Endothelial cell of umbilical vein (primary cell): ENCODE data around the gene ATP6V0D1. TPM values are rescaled to one million over a fixed set of nuclear protein-coding genes. Genes with fewer than 3 reads are reported as not detected.

Experiments used
- BruUV-seq: library from RNA; stranded (reverse); fragments of 400-500 nt; replicated peaks from 2 replicates; lab custom pipeline; 2021; lab: Mats Ljungman, UMichigan
- CTCF ChIA-PET: fragments of 300-600, 350-600 bp; sonication (Branson Sonifier 250); formaldehyde crosslinking; loops from one replicate; lab custom pipeline; 2021; ENCODE audit warnings: antibody characterized with exemption, inconsistent platforms; lab: Charles Lee
- POLR2A ChIA-PET: fragments of 300-600, 350-600 bp; sonication (Branson Sonifier 250); formaldehyde crosslinking; loops from one replicate; lab custom pipeline; 2021; ENCODE audit warnings: antibody characterized with exemption, inconsistent platforms; lab: Charles Lee
- DNase-seq: peaks from one replicate; pipeline ENCODE4 v3.0.0-alpha.2; 2011; ENCODE audit warnings: low read depth, low spot score
- FAIRE-seq: peaks from 2 replicates; lab custom pipeline; 2011; peaks lifted over from hg19 to GRCh38; lab: Jason Lieb, UNC
- H2AFZ ChIP-seq: 2 replicates; pipeline ENCODE4 v1.6.0; 2012; ENCODE audit warnings: low read depth, low read length, control low read depth, inconsistent platforms
- H3K27ac ChIP-seq: 2 replicates; pipeline ENCODE4 v1.5.1; 2011; ENCODE audit warnings: low read depth, mild to moderate bottlenecking, control low read depth, low read length, moderate library complexity; ENCODE audit not compliant: insufficient read depth
- H3K27me3 ChIP-seq, 2 experiments: 2 replicates each; pipeline versions ENCODE4 v1.6.0 to v1.6.1; 2011; ENCODE audit warnings: low read length in 2 of 2, mixed read lengths in 1 of 2; ENCODE audit not compliant: control insufficient read depth in 2 of 2, insufficient read depth in 2 of 2
- H3K36me3 ChIP-seq, 2 experiments: 2 replicates in 1 of 2; 3 replicates in 1 of 2; pipeline ENCODE4 v1.5.1; 2011; ENCODE audit warnings: low read length in 2 of 2, mild to moderate bottlenecking in 1 of 2, moderate library complexity in 1 of 2; ENCODE audit not compliant: control insufficient read depth in 2 of 2, insufficient read depth in 2 of 2; ENCODE audit errors: extremely low read depth in 1 of 2
- H3K4me1 ChIP-seq: 3 replicates; pipeline ENCODE4 v1.5.1; 2011; ENCODE audit warnings: mild to moderate bottlenecking, low read length; ENCODE audit not compliant: control insufficient read depth, insufficient read depth; ENCODE audit errors: extremely low read depth
- H3K4me2 ChIP-seq: 2 replicates; pipeline ENCODE4 v1.6.1; 2011; ENCODE audit warnings: low read length, control low read depth, mixed read lengths; ENCODE audit not compliant: insufficient read depth
- H3K4me3 ChIP-seq, 3 experiments: fragments of 200-600 bp in 1 of 3; sonication (generic), shearing (Covaris generic) in 1 of 3; replicated peaks in 1 of 3; 2 replicates each; pipeline ENCODE4 v1.5.1; 2011 to 2016; ENCODE audit warnings: control low read depth in 3 of 3, low read length in 3 of 3, mild to moderate bottlenecking in 2 of 3, inconsistent platforms in 1 of 3, low read depth in 1 of 3, moderate library complexity in 1 of 3; ENCODE audit not compliant: insufficient read depth in 1 of 3
- H3K79me2 ChIP-seq: 2 replicates; pipeline ENCODE4 v1.6.0; 2012; ENCODE audit warnings: low read length, inconsistent platforms; ENCODE audit not compliant: control insufficient read depth, insufficient read depth
- H3K9ac ChIP-seq: replicated peaks from 2 replicates; pipeline ENCODE3; 2011; ENCODE audit warnings: low read length, control low read depth; ENCODE audit not compliant: insufficient read depth; ENCODE audit errors: extremely low read depth
- H3K9me1 ChIP-seq: replicated peaks from 3 replicates; pipeline ENCODE4 v1.6.0; 2011; ENCODE audit warnings: mild to moderate bottlenecking, low read length; ENCODE audit not compliant: control insufficient read depth, insufficient read depth; ENCODE audit errors: extremely low read depth
- H3K9me3 ChIP-seq: replicated peaks from 2 replicates; pipeline ENCODE4 v1.5.1; 2012; ENCODE audit warnings: low read length, inconsistent platforms; ENCODE audit not compliant: control insufficient read depth, insufficient read depth
- H4K20me1 ChIP-seq: replicated peaks from 2 replicates; pipeline ENCODE3; 2011; ENCODE audit warnings: mild to moderate bottlenecking, low read length; ENCODE audit not compliant: control insufficient read depth, insufficient read depth; ENCODE audit errors: extremely low read depth
- EZH2 ChIP-seq: IDR thresholded peaks from 2 replicates; pipeline ENCODE4 v1.6.1; 2012; ENCODE audit warnings: borderline replicate concordance, low read depth, mild to moderate bottlenecking, moderate library complexity, low read length, inconsistent platforms; ENCODE audit not compliant: severe bottlenecking
- FOS ChIP-seq: IDR thresholded peaks from 2 replicates; pipeline ENCODE4 v1.6.1; 2011; ENCODE audit warnings: mild to moderate bottlenecking, low read length, moderate library complexity, borderline replicate concordance; ENCODE audit not compliant: insufficient read depth
- GATA2 ChIP-seq: IDR thresholded peaks from 2 replicates; pipeline ENCODE4 v1.7.0; 2011; ENCODE audit warnings: low read depth, mild to moderate bottlenecking, moderate library complexity, mixed read lengths, low read length; ENCODE audit not compliant: insufficient read length, insufficient read depth
- JUN ChIP-seq: IDR thresholded peaks from 2 replicates; pipeline ENCODE4 v1.6.1; 2011; ENCODE audit warnings: borderline replicate concordance, low read depth; ENCODE audit not compliant: insufficient read length, insufficient read depth
- MYC ChIP-seq: IDR thresholded peaks from one replicate; pipeline ENCODE4 v1.6.1; 2011; ENCODE audit warnings: mild to moderate bottlenecking, low read depth, low read length
- POLR2A ChIP-seq: IDR thresholded peaks from 2 replicates; pipeline ENCODE4 v1.6.1; 2012; ENCODE audit warnings: low read depth, mild to moderate bottlenecking, control low read depth, low read length
- POLR2AphosphoS5 ChIP-seq: IDR thresholded peaks from 2 replicates; pipeline ENCODE4 v1.6.1; 2012; ENCODE audit warnings: low read depth, mild to moderate bottlenecking, control low read depth, low read length, moderate library complexity; ENCODE audit not compliant: insufficient read depth
- dilution Hi-C: fragments of 300-500 bp; cut with MboI; formaldehyde crosslinking; loops from one replicate; pipeline ENCODE4 v1.15.0; 2019; ENCODE audit warnings: low sequenced_read_pairs; ENCODE audit not compliant: extremely low pct_ligation_motif_present
- intact Hi-C: fragments of 100-400 bp; cut with micrococcal nuclease; formaldehyde crosslinking; loops from one replicate; pipeline ENCODE4 v1.10.0; 2022
- polyA plus RNA-seq, 4 experiments: library from polyadenylated mRNA; depleted of rRNA in 3 of 4; stranded (reverse) in 3 of 4; unstranded in 1 of 4; fragments of >200 nt; gene quantifications; 2 replicates each; pipeline versions ENCODE4 v1.2.1 to v1.2.3, GENCODE V29; 2011 to 2012; ENCODE audit warnings: missing spikeins in 1 of 4
- total RNA-seq: library from RNA; stranded (reverse); gene quantifications from 2 replicates; pipeline ENCODE4 v1.2.3, GENCODE V29; 2021
- TF ChIP-seq, protein P1 (sequence below): IDR thresholded peaks from 2 replicates; pipeline ENCODE4 v1.6.1; 2011; ENCODE audit not compliant: insufficient read depth, insufficient read length
- TF ChIP-seq, protein P2 (sequence below), 2 donors: IDR thresholded peaks; 1 replicate in 1 of 2; 2 replicates in 1 of 2; pipeline ENCODE4 v1.5.1; 2011; ENCODE audit warnings: low read length in 2 of 2, mild to moderate bottlenecking in 2 of 2, moderate library complexity in 2 of 2, control low read depth in 1 of 2, inconsistent platforms in 1 of 2, low read depth in 1 of 2; ENCODE audit not compliant: insufficient read depth in 1 of 2; ENCODE audit errors: extremely low read depth in 1 of 2

Gene ATP6V0D1
- total and polyA plus RNA-seq, 2 donors (not counting 3 experiments of a cell fraction or from before 2014, with no cell fraction given): 82.8 to 232 TPM

DNA sequence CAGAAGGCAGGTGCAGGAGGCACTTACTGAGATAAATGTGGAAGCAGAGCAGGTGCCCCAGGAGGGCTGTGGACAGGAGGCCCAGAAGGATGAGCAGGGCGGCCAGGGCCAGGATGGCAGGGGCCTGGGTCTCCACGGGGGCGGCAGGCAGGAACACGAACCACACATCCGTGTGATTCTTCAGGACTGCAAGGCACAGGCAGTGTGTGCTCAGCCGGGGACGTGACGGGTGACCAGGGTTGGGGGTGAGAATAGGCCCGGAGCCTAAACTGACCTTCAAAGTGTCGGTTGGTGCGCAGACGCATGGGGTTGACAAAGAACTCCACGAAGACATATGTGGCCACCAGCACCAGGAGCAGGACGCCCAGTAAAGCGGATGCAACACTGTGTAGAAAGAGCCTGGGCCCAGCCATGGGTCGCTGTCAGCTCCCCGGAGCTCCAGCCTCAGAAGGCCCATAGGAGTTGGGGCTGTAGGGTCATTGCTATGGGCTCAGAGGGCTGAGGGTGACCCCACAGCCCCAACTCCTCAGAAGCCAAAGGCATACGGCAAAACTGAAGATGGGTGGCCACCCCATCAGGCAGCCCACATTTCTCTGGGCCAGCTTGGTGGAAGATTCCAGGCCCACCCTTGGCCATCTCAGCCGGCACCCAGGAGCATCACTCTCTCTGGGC is 82.3 kb downstream of the ATP6V0D1 start:
- Histone ChIP-seq H3K4me1 (peaks cover 7% of the 10 kb centered on the region), H4K20me1 (no peaks in the 10 kb centered on the region), H3K36me3 (no peaks in the 10 kb centered on the region), H3K27ac (no peak overlapping the region), H3K79me2 (no peaks in the 10 kb centered on the region), H3K9me3 (no peaks in the 10 kb centered on the region), H3K4me2 (no peak overlapping the region), H3K4me3 (no peak overlapping the region), H3K9ac (no peak overlapping the region), H2AFZ (no peak overlapping the region), H3K27me3 (peaks cover 9 to 10% of the 10 kb centered on the region in 2 experiments), H3K9me1 (no peaks in the 10 kb centered on the region)
- intact Hi-C loops (loop anchor here (1.0 to 10.0 kb wide), 4 partner anchors 26 to 444 kb away; partner anchors contain the start of genes E2F4, ELMO3 and EXOC3L1), dilution Hi-C loops (no loop called here)
- TF ChIP-seq EZH2: no peak
- no peak for TF ChIP-seq JUN
- TF ChIP-seq, protein P1, sequence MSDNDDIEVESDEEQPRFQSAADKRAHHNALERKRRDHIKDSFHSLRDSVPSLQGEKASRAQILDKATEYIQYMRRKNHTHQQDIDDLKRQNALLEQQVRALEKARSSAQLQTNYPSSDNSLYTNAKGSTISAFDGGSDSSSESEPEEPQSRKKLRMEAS: no peak
- no peak for TF ChIP-seq POLR2A
- TF ChIP-seq GATA2: no peak
- TF ChIP-seq POLR2AphosphoS5: no peak
- TF ChIP-seq MYC: no peak
- TF ChIP-seq FOS: no peak
- TF ChIP-seq, protein P2, sequence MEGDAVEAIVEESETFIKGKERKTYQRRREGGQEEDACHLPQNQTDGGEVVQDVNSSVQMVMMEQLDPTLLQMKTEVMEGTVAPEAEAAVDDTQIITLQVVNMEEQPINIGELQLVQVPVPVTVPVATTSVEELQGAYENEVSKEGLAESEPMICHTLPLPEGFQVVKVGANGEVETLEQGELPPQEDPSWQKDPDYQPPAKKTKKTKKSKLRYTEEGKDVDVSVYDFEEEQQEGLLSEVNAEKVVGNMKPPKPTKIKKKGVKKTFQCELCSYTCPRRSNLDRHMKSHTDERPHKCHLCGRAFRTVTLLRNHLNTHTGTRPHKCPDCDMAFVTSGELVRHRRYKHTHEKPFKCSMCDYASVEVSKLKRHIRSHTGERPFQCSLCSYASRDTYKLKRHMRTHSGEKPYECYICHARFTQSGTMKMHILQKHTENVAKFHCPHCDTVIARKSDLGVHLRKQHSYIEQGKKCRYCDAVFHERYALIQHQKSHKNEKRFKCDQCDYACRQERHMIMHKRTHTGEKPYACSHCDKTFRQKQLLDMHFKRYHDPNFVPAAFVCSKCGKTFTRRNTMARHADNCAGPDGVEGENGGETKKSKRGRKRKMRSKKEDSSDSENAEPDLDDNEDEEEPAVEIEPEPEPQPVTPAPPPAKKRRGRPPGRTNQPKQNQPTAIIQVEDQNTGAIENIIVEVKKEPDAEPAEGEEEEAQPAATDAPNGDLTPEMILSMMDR (IDR thresholded peaks at IDR 0.05; ENCODE audit: extremely low read depth in 1 of 2, insufficient read depth in 1 of 2, low read depth in 1 of 2, low read length in 2 of 2): no peak
- no TSS peak for BruUV-seq
- FAIRE-seq (no peak), DNase-seq (no peak)
- POLR2A ChIA-PET: no interaction called here
- CTCF ChIA-PET: interaction anchor here (0.6 to 4.1 kb wide), 19 partner anchors 14 to 446 kb away, joined by 3 to 65 read pairs (median 10); partner anchors contain the start of genes KCTD19, LRRC36, PLEKHG4 and ZDHHC1
